ENCODE measurements around the gene CEACAM3. TPM values are rescaled to one million over a fixed set of nuclear protein-coding genes. Genes with fewer than 3 reads are reported as not detected.

Gene CEACAM3
- total and polyA plus RNA-seq, 2 of the 8 experiments (the other 6 are each of a cell fraction or from before 2014, with no cell fraction given), result not detected

GRCh38 chr19:41844601-41845000, 48.2 kb downstream of the CEACAM3 start, which contains the start of gene LYPD4:
LYPD4 (minus strand) TSS chr19:41844683; CDS start chr19:41839285, 5,398 bp downstream.
- Histone ChIP-seq H3K27me3 (replicated peaks in 1 of 4; ENCODE audit: control insufficient read depth in 3 of 4, extremely low read depth in 1 of 4, insufficient read depth in 3 of 4, low read length in 3 of 4) (no peaks in the 10 kb centered on the region; a peak in 1 of 7 replicates), H2BK12ac (ENCODE audit: low read depth, low read length) (no peak within 1 kb of the TSS), H3K79me1 (ENCODE audit: low read depth, low read length) (no peaks in the 10 kb centered on the region), H3K4me2 (ENCODE audit: insufficient read depth in 1 of 2, low read depth in 2 of 2, low read length in 2 of 2) (no peak within 1 kb of the TSS), H4K5ac (ENCODE audit: insufficient read length, low read depth, low read length) (no peak within 1 kb of the TSS), H2BK120ac (replicated peaks; ENCODE audit: low read depth, low read length) (no peak within 1 kb of the TSS), H3K56ac (replicated peaks; ENCODE audit: insufficient read length, low read depth, low read length) (no peak within 1 kb of the TSS), H3K9me3 (ENCODE audit: insufficient read depth in 2 of 2, low read depth in 1 of 2, low read length in 1 of 2) (peaks cover 4 to 30% of the 10 kb centered on the region in 2 experiments; a peak in 3 of 4 replicates), H3K14ac (ENCODE audit: insufficient read length) (no peak within 1 kb of the TSS), H4K8ac (ENCODE audit: extremely low read depth, insufficient read depth, low read length) (no peak within 1 kb of the TSS; the same call in 1 of the 2 replicates), H3K4ac (replicated peaks; ENCODE audit: insufficient read length, low read depth, low read length) (no peak within 1 kb of the TSS), H3K4me3 (ENCODE audit: extremely low read depth in 1 of 4, insufficient read depth in 2 of 4, low read depth in 3 of 4, low read length in 4 of 4) (no peak within 1 kb of the TSS), H4K91ac (replicated peaks; ENCODE audit: insufficient read length, low read length) (no peak within 1 kb of the TSS), H3K18ac (ENCODE audit: extremely low read depth, low read length) (no peak within 1 kb of the TSS), H4K20me1 (replicated peaks in 1 of 2; ENCODE audit: control insufficient read depth in 1 of 2, insufficient read depth in 2 of 2, low read length in 2 of 2) (no peaks in the 10 kb centered on the region), H3K23me2 (ENCODE audit: low read depth, low read length) (no peaks in the 10 kb centered on the region), H2AK5ac (ENCODE audit: low read depth, low read length) (0 out of 2 replicates have a peak within 1 kb of the TSS, but pooled peaks have one; percentile 65), H2AFZ (ENCODE audit: low read length) (no peak within 1 kb of the TSS), H3K27ac (ENCODE audit: low read depth, low read length) (no peak within 1 kb of the TSS), H2BK15ac (ENCODE audit: low read length) (no peak within 1 kb of the TSS), H3K4me1 (replicated peaks in 1 of 4; ENCODE audit: control insufficient read depth in 3 of 4, insufficient read depth in 4 of 4, low read length in 3 of 4) (no peaks in the 10 kb centered on the region; a peak in 1 of 7 replicates), H2BK5ac (ENCODE audit: low read depth, low read length) (no peak within 1 kb of the TSS), H3K79me2 (ENCODE audit: control insufficient read depth in 1 of 2, insufficient read depth in 2 of 2, low read length in 2 of 2) (no peaks in the 10 kb centered on the region), H3K9ac (replicated peaks in 1 of 4; ENCODE audit: extremely low read depth in 1 of 4, low read depth in 3 of 4, low read length in 3 of 4) (no peak within 1 kb of the TSS), H3K23ac (ENCODE audit: insufficient read length) (no peak within 1 kb of the TSS), H3K36me3 (ENCODE audit: control insufficient read depth in 2 of 4, insufficient read depth in 4 of 4, low read length in 3 of 4) (no peaks in the 10 kb centered on the region), H2BK20ac (ENCODE audit: low read length) (no peak within 1 kb of the TSS)
- CTCF ChIA-PET (ENCODE audit: partially characterized antibody), result no interaction called here
- TF ChIP-seq USF2 (IDR thresholded peaks at IDR 0.05; ENCODE audit: low read length) (no peak), SP1 (IDR thresholded peaks at IDR 0.05; ENCODE audit: low read depth, low read length) (no peak), MAX (IDR thresholded peaks at IDR 0.05) (peak; percentile 68), E2F6 (IDR thresholded peaks at IDR 0.05) (peak; percentile 93), BRCA1 (IDR thresholded peaks at IDR 0.05; ENCODE audit: low read depth, low read length) (no peak)
- DNase-seq (ENCODE audit: low read depth in 1 of 2, low spot score in 2 of 2) (no peak), FAIRE-seq (no peak)
- POLR2A ChIA-PET (ENCODE audit: partially characterized antibody), result no interaction called here
- 84% methylated on average over 18 of the region's 30 CpGs; no CpG with 5 or more reads in 1 of the 2 experiments for whole genome bisulfite sequencing, 2 experiments (ENCODE audit: extremely low coverage in 1 of 2, insufficient coverage in 1 of 2, insufficient read length in 1 of 2, insufficient replicate concordance in 2 of 2, low coverage in 1 of 2, low lambda C conversion rate in 2 of 2, missing lambda C conversion rate in 1 of 2)

All from H1 (cell line).